Mucosa of rectum (tissue), 2 donors: ENCODE results near the gene GPX2.
A peak's percentile ranks its signal among the peaks of the same experiment; 100 is the strongest.

ENCODE experiments used
- H3K27ac ChIP-seq, 2 donors: one replicate each; pipeline ENCODE4 v1.7.0; 2013; ENCODE audit warnings: inconsistent platforms in 2 of 2, low read depth in 2 of 2, low read length in 2 of 2
- H3K27me3 ChIP-seq, 2 donors: one replicate each; pipeline ENCODE4 v1.7.0; 2013; ENCODE audit warnings: low read length in 2 of 2; ENCODE audit not compliant: control insufficient read depth in 2 of 2, insufficient read depth in 2 of 2
- H3K36me3 ChIP-seq, 2 donors: one replicate each; pipeline ENCODE4 v1.7.0; 2013; ENCODE audit warnings: low read length in 2 of 2; ENCODE audit not compliant: control insufficient read depth in 2 of 2, insufficient read depth in 2 of 2
- H3K4me1 ChIP-seq, 2 donors: one replicate each; pipeline ENCODE4 v1.7.0; 2013; ENCODE audit warnings: low read length in 2 of 2, mild to moderate bottlenecking in 1 of 2; ENCODE audit not compliant: control insufficient read depth in 2 of 2, insufficient read depth in 2 of 2
- H3K4me3 ChIP-seq, 2 donors: one replicate each; pipeline ENCODE4 v1.7.0; 2013; ENCODE audit warnings: low read length in 2 of 2
- H3K9ac ChIP-seq, 2 donors: one replicate each; pipeline ENCODE4 v1.7.0; 2013; ENCODE audit warnings: low read length in 2 of 2, low read depth in 1 of 2, mild to moderate bottlenecking in 1 of 2
- H3K9me3 ChIP-seq, 2 donors: one replicate each; pipeline ENCODE4 v1.7.0; 2013; ENCODE audit warnings: low read length in 2 of 2; ENCODE audit not compliant: control insufficient read depth in 2 of 2
- donor health status: healthy.
- donor health status: Normal muscosa, but diverticular disease.

GPX2 gene

DNA sequence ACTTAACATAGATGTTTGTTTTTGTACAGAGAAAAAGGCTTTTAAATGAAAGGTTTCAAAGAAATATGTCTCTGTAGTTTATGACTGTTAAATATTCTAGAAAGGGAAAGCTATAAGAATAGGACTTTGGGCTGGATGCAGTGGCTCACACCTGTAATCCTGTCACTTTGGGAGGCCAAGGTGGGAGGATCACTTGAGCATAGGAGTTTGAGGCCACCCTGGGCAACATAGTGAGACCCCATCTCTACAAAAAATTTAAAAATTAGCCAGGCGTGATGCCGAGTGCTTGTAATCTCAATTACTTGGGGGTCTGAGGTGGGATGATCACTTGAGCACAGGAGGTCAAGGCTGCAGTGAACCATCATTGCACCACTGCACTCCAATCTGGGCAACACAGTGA lies 11.4 kb downstream of the GPX2 start:
- Histone ChIP-seq H3K9ac (no peak overlapping the region), H3K4me1 (peaks cover 0 to 23% of the 10 kb centered on the region in 2 donors), H3K4me3 (no peak overlapping the region), H3K27me3 (no peaks in the 10 kb centered on the region), H3K36me3 (peaks cover 39 to 42% of the 10 kb centered on the region in 2 donors), H3K27ac (no peak overlapping the region), H3K9me3 (no peaks in the 10 kb centered on the region)

- peak overlapping the region; percentile 27 to 53 for H3K27ac ChIP-seq
- H3K4me1 ChIP-seq, result peaks cover 0 to 23% of the 10 kb centered on the region in 2 donors
- H3K27me3 ChIP-seq, result no peaks in the 10 kb centered on the region
- no peak overlapping the region for H3K9ac ChIP-seq
- H3K4me3 ChIP-seq, result no peak overlapping the region
- no peaks in the 10 kb centered on the region for H3K9me3 ChIP-seq
- H3K36me3 ChIP-seq, result peaks cover 40 to 42% of the 10 kb centered on the region in 2 donors
Measured at GRCh38 chr14:64930085-64930843, 12.3 kb downstream of the GPX2 start.

- Histone ChIP-seq H3K9me3 (no peaks in the 10 kb centered on the region), H3K9ac (no peak overlapping the region), H3K36me3 (peaks cover 45 to 46% of the 10 kb centered on the region in 2 donors), H3K4me1 (peaks cover 0 to 23% of the 10 kb centered on the region in 2 donors), H3K27me3 (no peaks in the 10 kb centered on the region), H3K4me3 (no peak overlapping the region), H3K27ac (peak overlapping the region in 1 of 2 donors; percentile 32)
Measured at GRCh38 chr14:64929014-64929359, 13.6 kb downstream of the GPX2 start.

DNA sequence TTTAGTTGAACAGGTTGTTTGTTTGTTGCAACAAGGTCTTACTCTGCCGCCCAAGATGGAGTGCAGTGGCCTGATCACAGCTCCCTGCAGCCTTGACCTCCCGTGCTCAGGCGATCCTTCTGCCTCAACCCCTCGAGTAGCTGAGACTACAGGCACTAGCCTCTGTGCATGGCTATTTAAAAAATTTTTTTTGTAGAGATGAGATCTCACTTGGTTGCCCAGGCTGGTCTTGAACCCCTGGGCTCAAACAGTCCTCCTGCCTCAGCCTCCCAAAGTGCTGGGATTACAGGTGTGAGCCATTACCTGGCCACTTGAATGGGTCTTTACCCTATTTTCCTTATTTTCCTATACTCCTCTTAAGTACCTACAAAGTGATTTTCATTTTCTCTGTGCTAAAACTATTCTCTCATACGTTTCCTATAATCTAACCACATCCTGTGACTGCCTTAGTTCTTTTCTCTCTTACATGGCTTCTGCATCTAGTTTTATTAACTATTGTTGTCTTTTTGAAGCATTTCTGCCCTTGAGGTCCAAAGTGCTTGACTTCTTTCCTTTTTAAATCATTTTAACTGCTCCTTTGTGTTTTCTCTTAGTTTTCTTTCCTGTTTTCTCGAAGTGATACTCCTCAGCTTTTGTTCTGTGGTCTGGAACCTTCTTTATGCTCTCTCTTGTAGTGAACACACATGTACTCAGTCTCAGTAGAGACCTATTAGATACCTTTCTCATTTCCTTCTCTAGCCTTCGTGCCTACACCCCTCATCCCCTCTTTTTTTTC lies 14.1 kb downstream of the GPX2 start:
- Histone ChIP-seq H3K4me1 (peaks cover 0 to 23% of the 10 kb centered on the region in 2 donors), H3K9me3 (no peaks in the 10 kb centered on the region), H3K4me3 (no peak overlapping the region), H3K27me3 (no peaks in the 10 kb centered on the region), H3K36me3 (peaks cover 43 to 46% of the 10 kb centered on the region in 2 donors), H3K9ac (no peak overlapping the region), H3K27ac (peak overlapping the region in 1 of 2 donors; percentile 32)

DNA sequence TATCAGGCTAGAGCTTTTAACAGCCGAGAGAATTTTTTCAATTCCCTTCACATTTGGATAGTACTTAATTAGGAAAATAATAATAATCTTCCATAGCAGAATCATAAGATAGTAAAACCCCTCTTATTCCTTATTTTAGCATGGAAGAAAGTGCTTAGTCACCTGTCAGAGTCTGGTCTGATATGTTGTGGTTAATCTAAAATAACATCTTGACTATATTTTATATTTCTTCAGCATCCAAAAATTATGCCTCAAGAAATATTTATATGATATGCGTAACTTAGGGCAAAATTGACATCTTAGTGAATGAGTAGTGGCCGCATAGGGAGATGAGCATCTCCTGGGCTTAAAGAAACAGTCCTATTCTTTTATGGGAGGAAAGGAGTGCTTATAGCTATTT lies 15.5 kb downstream of the GPX2 start:
- no peak overlapping the region for H3K9ac ChIP-seq
- no peaks in the 10 kb centered on the region for H3K27me3 ChIP-seq
- peaks cover 33 to 38% of the 10 kb centered on the region in 2 donors for H3K36me3 ChIP-seq
- H3K9me3 ChIP-seq, result no peaks in the 10 kb centered on the region
- H3K4me3 ChIP-seq, result no peak overlapping the region
- peaks cover 0 to 23% of the 10 kb centered on the region in 2 donors for H3K4me1 ChIP-seq
- H3K27ac ChIP-seq, result no peak overlapping the region

DNA sequence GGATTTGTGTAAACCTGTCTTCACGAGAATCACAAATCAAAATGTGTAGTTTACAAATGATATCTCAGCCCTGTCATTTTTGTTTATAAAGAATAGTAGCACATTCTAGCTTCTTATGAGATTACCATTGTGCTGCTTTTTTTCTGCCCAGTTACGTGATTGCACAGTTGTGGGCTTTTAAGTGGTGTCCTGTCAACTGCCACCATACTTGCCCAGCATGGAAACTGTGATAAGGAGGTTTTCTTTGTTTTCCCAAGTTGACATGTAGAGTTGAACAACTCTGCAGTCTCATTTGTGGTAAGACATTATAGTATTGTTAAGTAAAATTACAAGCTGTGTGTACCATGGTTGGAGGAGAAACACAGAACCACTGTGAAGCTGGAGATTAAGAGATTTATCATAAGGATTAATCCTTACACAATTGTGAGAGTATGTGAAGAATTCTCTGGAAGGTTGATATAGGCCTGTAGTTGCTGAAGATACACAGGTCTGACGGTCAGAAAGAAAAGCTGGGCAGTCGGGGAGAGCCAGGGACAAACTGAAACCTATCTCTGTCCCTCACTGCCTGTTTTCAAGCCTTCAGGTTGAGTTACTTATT lies 16.0 kb downstream of the GPX2 start:
- Histone ChIP-seq H3K4me1 (peaks cover 0 to 22% of the 10 kb centered on the region in 2 donors), H3K4me3 (no peak overlapping the region), H3K27me3 (no peaks in the 10 kb centered on the region), H3K36me3 (peaks cover 31 to 37% of the 10 kb centered on the region in 2 donors), H3K27ac (no peak overlapping the region), H3K9me3 (no peaks in the 10 kb centered on the region), H3K9ac (no peak overlapping the region)

- Histone ChIP-seq H3K4me1 (no peaks in the 10 kb centered on the region), H3K4me3 (no peak overlapping the region), H3K27ac (no peak overlapping the region), H3K27me3 (no peaks in the 10 kb centered on the region), H3K36me3 (peaks cover 21 to 26% of the 10 kb centered on the region in 2 donors), H3K9me3 (no peaks in the 10 kb centered on the region), H3K9ac (no peak overlapping the region)
Measured at GRCh38 chr14:64923015-64923414, 19.5 kb downstream of the GPX2 start.

GRCh38 chr14:64920465-64920864 lies 22.1 kb downstream of the GPX2 start:
- Histone ChIP-seq H3K27me3 (no peaks in the 10 kb centered on the region), H3K27ac (no peak overlapping the region)

DNA sequence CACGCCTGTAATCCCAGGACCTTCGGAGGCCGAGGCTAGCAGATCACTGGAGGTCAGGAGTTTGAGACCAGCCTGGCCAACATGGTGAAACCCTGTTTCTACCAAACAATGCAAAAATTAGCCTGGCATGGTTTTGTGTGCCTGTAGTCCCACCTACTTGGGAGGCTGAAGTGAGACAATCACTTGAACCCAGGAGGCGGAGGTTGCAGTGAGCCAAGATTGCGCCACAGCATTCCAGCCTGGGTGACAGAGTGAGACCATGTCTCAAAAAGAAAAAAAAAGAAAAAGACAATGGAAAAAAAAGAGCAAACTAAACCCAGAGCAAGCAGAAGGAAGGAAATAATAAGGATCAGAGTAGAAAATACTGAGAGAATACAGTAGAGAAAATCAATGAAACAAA lies 22.9 kb downstream of the GPX2 start:
- Histone ChIP-seq H3K36me3 (peaks cover 3 to 12% of the 10 kb centered on the region in 2 donors), H3K27me3 (no peaks in the 10 kb centered on the region), H3K9ac (no peak overlapping the region), H3K9me3 (no peaks in the 10 kb centered on the region), H3K4me1 (peaks cover 13% of the 10 kb centered on the region in 2 donors), H3K27ac (no peak overlapping the region), H3K4me3 (no peak overlapping the region)

More at GRCh38 chr14:64920465-64920864, 22.1 kb downstream of the GPX2 start:
- no peaks in the 10 kb centered on the region for H3K9me3 ChIP-seq
- H3K9ac ChIP-seq, result no peak overlapping the region
- H3K4me1 ChIP-seq, result peaks cover 7 to 8% of the 10 kb centered on the region in 2 donors
- no peak overlapping the region for H3K4me3 ChIP-seq
- H3K36me3 ChIP-seq, result peaks cover 6 to 16% of the 10 kb centered on the region in 2 donors

DNA sequence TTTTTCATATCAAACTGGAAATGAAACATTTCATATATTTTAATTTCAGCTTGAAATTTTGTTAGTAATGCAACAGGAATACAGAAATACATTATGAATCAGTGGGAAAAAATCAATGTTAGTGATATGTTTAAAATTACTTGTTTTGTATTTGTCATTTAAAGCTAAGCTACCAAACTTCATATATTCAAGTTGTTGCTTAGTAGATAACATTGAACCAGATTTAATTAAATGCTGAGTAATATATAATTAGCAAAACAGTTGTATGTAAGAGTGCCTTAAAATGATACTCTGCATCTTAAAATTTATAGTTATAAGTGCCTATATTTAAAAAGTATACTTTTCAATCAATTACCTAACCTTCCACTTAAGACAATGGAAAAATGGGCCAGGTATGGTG lies 23.3 kb downstream of the GPX2 start:
- Histone ChIP-seq H3K9ac (no peak overlapping the region), H3K9me3 (no peaks in the 10 kb centered on the region), H3K4me1 (peaks cover 13% of the 10 kb centered on the region in 2 donors), H3K36me3 (peaks cover 0 to 8% of the 10 kb centered on the region in 2 donors), H3K27ac (no peak overlapping the region), H3K27me3 (no peaks in the 10 kb centered on the region), H3K4me3 (no peak overlapping the region)
